GM12878 (cell line): ENCODE measurements around the gene HS3ST5. TPM values are rescaled to one million over a fixed set of nuclear protein-coding genes. Genes with fewer than 3 reads are reported as not detected.

Source experiments
- ATAC-seq: fragments of 200-7000 bp; cut with Tn5 transposase; 3 replicates; pipeline ENCODE4 v1.9.1; 2020; ENCODE audit warnings: mild to moderate bottlenecking, moderate library complexity
- BruUV-seq: library from RNA; stranded (reverse); fragments of 400-500 nt; replicated peaks from 2 replicates; lab custom pipeline; 2021; lab: Mats Ljungman, UMichigan
- CTCF ChIA-PET: fragments of 300-600 bp; sonication (Branson Sonifier 250); formaldehyde crosslinking; extraction: SDS; loops from one replicate; lab custom pipeline; 2021; ENCODE audit warnings: inconsistent platforms; lab: Yijun Ruan, JAX
- POLR2A ChIA-PET: fragments of 350-600 bp; formaldehyde crosslinking; extraction: SDS; loops from one replicate; lab custom pipeline; 2021; ENCODE audit warnings: inconsistent platforms; lab: Charles Lee
- RAD21 ChIA-PET: fragments of 300-600 bp; sonication (Branson Sonifier 250); formaldehyde crosslinking; loops from one replicate; lab custom pipeline; 2023; ENCODE audit warnings: antibody characterized with exemption; ENCODE audit not compliant: unreplicated experiment; lab: Charles Lee
- SMC1A ChIA-PET: fragments of 300-600 bp; sonication (Branson Sonifier 250); formaldehyde crosslinking; loops from one replicate; lab custom pipeline; 2023; ENCODE audit not compliant: unreplicated experiment, uncharacterized antibody; lab: Charles Lee
- DNase-seq: peaks from one replicate; pipeline ENCODE4 v3.0.0-alpha.2; 2011; ENCODE audit warnings: low read depth, low spot score
- FAIRE-seq: peaks from 3 replicates; lab custom pipeline; 2011; peaks lifted over from hg19 to GRCh38; lab: Jason Lieb, UNC
- H2AFZ ChIP-seq: 2 replicates; pipeline ENCODE4 v1.6.0; 2011; ENCODE audit warnings: low read depth, low read length, control low read depth; ENCODE audit not compliant: control insufficient read depth
- H3K27ac ChIP-seq: 2 replicates; pipeline ENCODE4 v1.5.1; 2011; ENCODE audit warnings: control low read depth; ENCODE audit not compliant: control insufficient read depth, insufficient read depth
- H3K27me3 ChIP-seq, 2 experiments: replicated peaks in 1 of 2; 2 replicates each; pipeline versions ENCODE4 v1.6.0 to v1.6.1; 2011; ENCODE audit warnings: low read length in 1 of 2; ENCODE audit not compliant: control insufficient read depth in 2 of 2, insufficient read depth in 2 of 2
- H3K36me3 ChIP-seq, 2 experiments: 2 replicates each; pipeline ENCODE4 v1.5.1; 2011; ENCODE audit warnings: low read length in 1 of 2; ENCODE audit not compliant: control insufficient read depth in 2 of 2, insufficient read depth in 2 of 2
- H3K4me1 ChIP-seq: 2 replicates; pipeline ENCODE4 v1.6.1; 2011; ENCODE audit warnings: mild to moderate bottlenecking, low read length, moderate library complexity, mixed read lengths; ENCODE audit not compliant: control insufficient read depth, insufficient read depth
- H3K4me2 ChIP-seq: 2 replicates; pipeline ENCODE4 v1.6.0; 2011; ENCODE audit warnings: control low read depth; ENCODE audit not compliant: control insufficient read depth, insufficient read depth
- H3K4me3 ChIP-seq: fragments of 200-600 bp; sonication (generic); 2 replicates; pipeline ENCODE4 v1.5.1; 2016
- H3K79me2 ChIP-seq: 2 replicates; pipeline ENCODE4 v1.6.0; 2011; ENCODE audit warnings: low read length; ENCODE audit not compliant: control insufficient read depth, insufficient read depth
- H3K9ac ChIP-seq: 2 replicates; pipeline ENCODE4 v1.8.0; 2011; ENCODE audit warnings: low read length, control low read depth, mixed read lengths; ENCODE audit not compliant: control insufficient read depth, insufficient read depth
- H3K9me3 ChIP-seq: replicated peaks from 3 replicates; pipeline ENCODE4 v1.5.1; 2011; ENCODE audit warnings: mild to moderate bottlenecking, low read length; ENCODE audit not compliant: control insufficient read depth, insufficient read depth
- H4K20me1 ChIP-seq: 2 replicates; pipeline ENCODE4 v1.6.0; 2011; ENCODE audit not compliant: control insufficient read depth, insufficient read depth
- CREM ChIP-seq: IDR thresholded peaks from 2 replicates; pipeline ENCODE4 v1.6.1; 2014; ENCODE audit warnings: antibody characterized with exemption, low read depth
- ESRRA ChIP-seq: IDR thresholded peaks from 2 replicates; pipeline ENCODE4 v1.6.1; 2012; ENCODE audit warnings: mild to moderate bottlenecking, low read length, improper control_type of control experiment
- ETV6 ChIP-seq, 2 experiments: fragments of 450-650 bp in 1 of 2; IDR thresholded peaks in 1 of 2; conservative IDR thresholded peaks in 1 of 2; 2 replicates each; pipeline ENCODE4 v1.6.1; 2014; ENCODE audit warnings: antibody characterized with exemption in 1 of 2, borderline replicate concordance in 1 of 2, low read depth in 1 of 2, mild to moderate bottlenecking in 1 of 2, moderate library complexity in 1 of 2
- KDM1A ChIP-seq: fragments of 200-600 bp; sonication (generic); IDR thresholded peaks from 2 replicates; pipeline ENCODE4 v1.6.1; 2016; ENCODE audit warnings: borderline replicate concordance
- NR2C2 ChIP-seq: IDR thresholded peaks from 2 replicates; pipeline ENCODE4 v1.6.1; 2011; ENCODE audit warnings: borderline replicate concordance, low read depth; ENCODE audit not compliant: control insufficient read depth, insufficient read length
- POLR2AphosphoS2 ChIP-seq: IDR thresholded peaks from 2 replicates; pipeline ENCODE4 v1.6.1; 2011; ENCODE audit warnings: low read depth, mild to moderate bottlenecking, low read length, improper control_type of control experiment, moderate library complexity
- RAD21 ChIP-seq: IDR thresholded peaks from 2 replicates; pipeline ENCODE4 v1.6.1; 2011; ENCODE audit warnings: mild to moderate bottlenecking, low read depth, low read length, moderate library complexity; ENCODE audit not compliant: insufficient read depth
- RELA ChIP-seq: fragments of 450-650 bp; IDR thresholded peaks from 2 replicates; pipeline ENCODE4 v1.8.0; 2014; ENCODE audit warnings: borderline replicate concordance; ENCODE audit not compliant: partially characterized antibody
- RUNX3 ChIP-seq: IDR thresholded peaks from 2 replicates; pipeline ENCODE4 v1.6.1; 2012; ENCODE audit warnings: low read length, inconsistent platforms
- STAT3 ChIP-seq: IDR thresholded peaks from 2 replicates; pipeline ENCODE4 v1.6.1; 2011; ENCODE audit warnings: low read depth, low read length, improper control_type of control experiment
- TARDBP ChIP-seq: IDR thresholded peaks from 2 replicates; pipeline ENCODE4 v1.6.1; 2016; ENCODE audit warnings: borderline replicate concordance
- TBL1XR1 ChIP-seq: IDR thresholded peaks from 2 replicates; pipeline ENCODE4 v1.6.1; 2012; ENCODE audit warnings: low read depth, low read length, improper control_type of control experiment
- WGBS: methylation state at CpG from one replicate; pipeline ENCODE4 v1.1.6; 2016; ENCODE audit warnings: low lambda C conversion rate; ENCODE audit not compliant: insufficient replicate concordance, insufficient coverage; ENCODE audit errors: missing lambda C conversion rate; 5-methylcytosine and 5-hydroxymethylcytosine counted together
- in situ Hi-C: fragments of 300-500 bp; cut with MboI; formaldehyde crosslinking; loops from 9 replicates; pipeline ENCODE4 v1.14.3; 2018; ENCODE audit warnings: mixed read lengths
- intact Hi-C: fragments of 100-400 bp; cut with micrococcal nuclease; formaldehyde crosslinking; loops from one replicate; pipeline ENCODE4 v1.14.2; 2022; ENCODE audit not compliant: unreplicated experiment
- polyA plus RNA-seq, 11 experiments: library from polyadenylated mRNA; depleted of rRNA in 4 of 11; unstranded in 6 of 11; stranded (reverse) in 5 of 11; fragments of >200 nt; fragmentation: Nextera tagmentation in 4 of 11; fragmentation: Illumina TruSeq in 1 of 11; extraction: Ambion mirVana in 4 of 11; extraction: Trizol in 1 of 11; gene quantifications; 1 replicate in 1 of 11; 2 replicates in 10 of 11; pipeline versions ENCODE4 v1.2.1 to v1.2.3, GENCODE V29; 2011 to 2016; ENCODE audit warnings: inconsistent platforms in 2 of 11, missing spikeins in 2 of 11, low read depth in 1 of 11
- total RNA-seq, 4 experiments: library from RNA; depleted of rRNA in 3 of 4; stranded (reverse); fragments of >200 nt in 3 of 4; fragmentation: Illumina TruSeq in 1 of 4; extraction: Trizol in 1 of 4; gene quantifications; 2 replicates each; pipeline versions ENCODE4 v1.2.1 to v1.2.3, GENCODE V29; 2013 to 2021
- TF ChIP-seq, protein P1 (sequence below): fragments of 450-650 bp; IDR thresholded peaks from 2 replicates; pipeline ENCODE4 v1.6.1; 2016; ENCODE audit warnings: mild to moderate bottlenecking
- TF ChIP-seq, protein P2 (sequence below): IDR thresholded peaks from 2 replicates; pipeline ENCODE4 v1.6.1; 2012; ENCODE audit warnings: mild to moderate bottlenecking, low read depth, low read length
- TF ChIP-seq, protein P3 (sequence below): IDR thresholded peaks from 2 replicates; pipeline ENCODE4 v1.6.1; 2011; ENCODE audit warnings: borderline replicate concordance, low read depth, mild to moderate bottlenecking, moderate library complexity, mixed read lengths, low read length; ENCODE audit not compliant: insufficient read depth; ENCODE audit errors: extremely low read length
- TF ChIP-seq, protein P4 (sequence below): fragments of 150-350 bp; IDR thresholded peaks from 2 replicates; pipeline ENCODE4 v1.6.1; 2016; ENCODE audit warnings: low read depth, low read length

Gene HS3ST5
- total and polyA plus RNA-seq, 10 of the 15 experiments (the other 5 are each of a cell fraction or from before 2014, with no cell fraction given) = 0.04 TPM; not detected in 9

DNA sequence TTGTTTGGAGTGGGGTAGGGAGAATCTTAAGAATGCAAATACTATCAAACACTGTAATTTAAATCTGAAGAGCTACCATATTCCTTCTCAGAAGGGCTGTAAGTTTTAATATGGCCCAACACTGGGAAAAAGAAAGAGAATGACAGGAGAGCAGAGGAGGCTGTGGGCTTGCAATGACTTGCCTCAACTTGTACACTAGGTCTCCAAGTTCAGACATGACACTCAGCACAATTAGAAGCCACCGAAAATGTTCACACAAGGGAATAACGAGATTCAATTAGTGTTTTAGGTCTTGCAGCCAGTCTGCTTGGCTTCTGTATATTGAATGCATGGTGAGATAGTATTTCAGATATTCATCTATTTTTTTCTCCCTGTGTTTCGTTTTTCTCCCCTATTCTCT is 89.4 kb downstream of the HS3ST5 start:
- BruUV-seq = no TSS peak
- no peak for TF ChIP-seq RUNX3
- TF ChIP-seq, protein P1, sequence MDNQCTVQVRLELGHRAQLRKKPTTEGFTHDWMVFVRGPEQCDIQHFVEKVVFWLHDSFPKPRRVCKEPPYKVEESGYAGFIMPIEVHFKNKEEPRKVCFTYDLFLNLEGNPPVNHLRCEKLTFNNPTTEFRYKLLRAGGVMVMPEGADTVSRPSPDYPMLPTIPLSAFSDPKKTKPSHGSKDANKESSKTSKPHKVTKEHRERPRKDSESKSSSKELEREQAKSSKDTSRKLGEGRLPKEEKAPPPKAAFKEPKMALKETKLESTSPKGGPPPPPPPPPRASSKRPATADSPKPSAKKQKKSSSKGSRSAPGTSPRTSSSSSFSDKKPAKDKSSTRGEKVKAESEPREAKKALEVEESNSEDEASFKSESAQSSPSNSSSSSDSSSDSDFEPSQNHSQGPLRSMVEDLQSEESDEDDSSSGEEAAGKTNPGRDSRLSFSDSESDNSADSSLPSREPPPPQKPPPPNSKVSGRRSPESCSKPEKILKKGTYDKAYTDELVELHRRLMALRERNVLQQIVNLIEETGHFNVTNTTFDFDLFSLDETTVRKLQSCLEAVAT = no peak
- no peak for TF ChIP-seq ETV6 (conservative IDR thresholded peaks at IDR 0.05 in 1 of 2, IDR thresholded peaks at IDR 0.05 in 1 of 2; ENCODE audit: borderline replicate concordance in 1 of 2, low read depth in 1 of 2)
- TF ChIP-seq STAT3 = no peak
- TF ChIP-seq, protein P2, sequence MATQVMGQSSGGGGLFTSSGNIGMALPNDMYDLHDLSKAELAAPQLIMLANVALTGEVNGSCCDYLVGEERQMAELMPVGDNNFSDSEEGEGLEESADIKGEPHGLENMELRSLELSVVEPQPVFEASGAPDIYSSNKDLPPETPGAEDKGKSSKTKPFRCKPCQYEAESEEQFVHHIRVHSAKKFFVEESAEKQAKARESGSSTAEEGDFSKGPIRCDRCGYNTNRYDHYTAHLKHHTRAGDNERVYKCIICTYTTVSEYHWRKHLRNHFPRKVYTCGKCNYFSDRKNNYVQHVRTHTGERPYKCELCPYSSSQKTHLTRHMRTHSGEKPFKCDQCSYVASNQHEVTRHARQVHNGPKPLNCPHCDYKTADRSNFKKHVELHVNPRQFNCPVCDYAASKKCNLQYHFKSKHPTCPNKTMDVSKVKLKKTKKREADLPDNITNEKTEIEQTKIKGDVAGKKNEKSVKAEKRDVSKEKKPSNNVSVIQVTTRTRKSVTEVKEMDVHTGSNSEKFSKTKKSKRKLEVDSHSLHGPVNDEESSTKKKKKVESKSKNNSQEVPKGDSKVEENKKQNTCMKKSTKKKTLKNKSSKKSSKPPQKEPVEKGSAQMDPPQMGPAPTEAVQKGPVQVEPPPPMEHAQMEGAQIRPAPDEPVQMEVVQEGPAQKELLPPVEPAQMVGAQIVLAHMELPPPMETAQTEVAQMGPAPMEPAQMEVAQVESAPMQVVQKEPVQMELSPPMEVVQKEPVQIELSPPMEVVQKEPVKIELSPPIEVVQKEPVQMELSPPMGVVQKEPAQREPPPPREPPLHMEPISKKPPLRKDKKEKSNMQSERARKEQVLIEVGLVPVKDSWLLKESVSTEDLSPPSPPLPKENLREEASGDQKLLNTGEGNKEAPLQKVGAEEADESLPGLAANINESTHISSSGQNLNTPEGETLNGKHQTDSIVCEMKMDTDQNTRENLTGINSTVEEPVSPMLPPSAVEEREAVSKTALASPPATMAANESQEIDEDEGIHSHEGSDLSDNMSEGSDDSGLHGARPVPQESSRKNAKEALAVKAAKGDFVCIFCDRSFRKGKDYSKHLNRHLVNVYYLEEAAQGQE = no peak
- no peak for TF ChIP-seq RELA
- TF ChIP-seq, protein P3, sequence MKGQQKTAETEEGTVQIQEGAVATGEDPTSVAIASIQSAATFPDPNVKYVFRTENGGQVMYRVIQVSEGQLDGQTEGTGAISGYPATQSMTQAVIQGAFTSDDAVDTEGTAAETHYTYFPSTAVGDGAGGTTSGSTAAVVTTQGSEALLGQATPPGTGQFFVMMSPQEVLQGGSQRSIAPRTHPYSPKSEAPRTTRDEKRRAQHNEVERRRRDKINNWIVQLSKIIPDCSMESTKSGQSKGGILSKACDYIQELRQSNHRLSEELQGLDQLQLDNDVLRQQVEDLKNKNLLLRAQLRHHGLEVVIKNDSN = no peak
- no peak for TF ChIP-seq TBL1XR1
- TF ChIP-seq NR2C2 = no peak
- no peak for TF ChIP-seq TARDBP
- TF ChIP-seq KDM1A = no peak
- TF ChIP-seq POLR2AphosphoS2 = no peak
- TF ChIP-seq ESRRA = no peak
- TF ChIP-seq CREM = no peak
- TF ChIP-seq, protein P4, sequence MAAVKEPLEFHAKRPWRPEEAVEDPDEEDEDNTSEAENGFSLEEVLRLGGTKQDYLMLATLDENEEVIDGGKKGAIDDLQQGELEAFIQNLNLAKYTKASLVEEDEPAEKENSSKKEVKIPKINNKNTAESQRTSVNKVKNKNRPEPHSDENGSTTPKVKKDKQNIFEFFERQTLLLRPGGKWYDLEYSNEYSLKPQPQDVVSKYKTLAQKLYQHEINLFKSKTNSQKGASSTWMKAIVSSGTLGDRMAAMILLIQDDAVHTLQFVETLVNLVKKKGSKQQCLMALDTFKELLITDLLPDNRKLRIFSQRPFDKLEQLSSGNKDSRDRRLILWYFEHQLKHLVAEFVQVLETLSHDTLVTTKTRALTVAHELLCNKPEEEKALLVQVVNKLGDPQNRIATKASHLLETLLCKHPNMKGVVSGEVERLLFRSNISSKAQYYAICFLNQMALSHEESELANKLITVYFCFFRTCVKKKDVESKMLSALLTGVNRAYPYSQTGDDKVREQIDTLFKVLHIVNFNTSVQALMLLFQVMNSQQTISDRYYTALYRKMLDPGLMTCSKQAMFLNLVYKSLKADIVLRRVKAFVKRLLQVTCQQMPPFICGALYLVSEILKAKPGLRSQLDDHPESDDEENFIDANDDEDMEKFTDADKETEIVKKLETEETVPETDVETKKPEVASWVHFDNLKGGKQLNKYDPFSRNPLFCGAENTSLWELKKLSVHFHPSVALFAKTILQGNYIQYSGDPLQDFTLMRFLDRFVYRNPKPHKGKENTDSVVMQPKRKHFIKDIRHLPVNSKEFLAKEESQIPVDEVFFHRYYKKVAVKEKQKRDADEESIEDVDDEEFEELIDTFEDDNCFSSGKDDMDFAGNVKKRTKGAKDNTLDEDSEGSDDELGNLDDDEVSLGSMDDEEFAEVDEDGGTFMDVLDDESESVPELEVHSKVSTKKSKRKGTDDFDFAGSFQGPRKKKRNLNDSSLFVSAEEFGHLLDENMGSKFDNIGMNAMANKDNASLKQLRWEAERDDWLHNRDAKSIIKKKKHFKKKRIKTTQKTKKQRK = no peak
- no peak for TF ChIP-seq RAD21

More for the DNA sequence above, 89.4 kb downstream of the HS3ST5 start:
- H4K20me1 ChIP-seq = no peaks in the 10 kb centered on the region
- H3K4me1 ChIP-seq = no peaks in the 10 kb centered on the region
- no peaks in the 10 kb centered on the region for H3K27me3 ChIP-seq
- intact Hi-C loops (no loop called here), in situ Hi-C loops (no loop called here)
- 26% methylated on average over 3 of the region's 3 CpGs for WGBS
- no peaks in the 10 kb centered on the region for H3K9me3 ChIP-seq
- POLR2A ChIA-PET = no interaction called here
- H3K36me3 ChIP-seq = no peaks in the 10 kb centered on the region
- no peak overlapping the region for H2AFZ ChIP-seq
- RAD21 ChIA-PET = no interaction called here
- no peak for DNase-seq
- H3K9ac ChIP-seq = no peak overlapping the region
- ATAC-seq = no peak
- CTCF ChIA-PET = no interaction called here
- SMC1A ChIA-PET = no interaction called here
- H3K79me2 ChIP-seq = no peaks in the 10 kb centered on the region
- H3K27ac ChIP-seq = no peak overlapping the region
- FAIRE-seq = no peak
- no peak overlapping the region for H3K4me3 ChIP-seq
- H3K4me2 ChIP-seq = no peak overlapping the region
